ENCODE results near the gene LRRC66.

Gene LRRC66

DNA sequence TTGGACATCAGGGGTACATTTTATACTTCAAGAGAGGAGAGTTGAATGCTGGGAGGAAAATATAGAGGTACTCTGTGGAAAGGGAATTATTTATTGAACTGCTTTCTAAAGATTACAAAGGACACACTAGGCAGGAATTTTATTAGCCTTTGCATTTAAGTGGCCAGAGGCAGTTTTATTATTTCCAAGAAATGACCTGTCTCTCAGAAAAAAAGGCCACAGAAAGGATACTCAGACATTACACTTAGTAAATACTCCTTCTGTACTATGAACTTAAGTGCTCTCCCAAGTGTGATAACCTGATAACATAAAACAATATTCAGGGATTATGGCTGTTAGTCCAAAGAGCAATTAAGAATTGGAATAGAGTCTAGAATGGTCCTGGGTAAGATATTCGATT, 7.5 kb downstream of the LRRC66 start:
- DNase-seq = no peak

DNA sequence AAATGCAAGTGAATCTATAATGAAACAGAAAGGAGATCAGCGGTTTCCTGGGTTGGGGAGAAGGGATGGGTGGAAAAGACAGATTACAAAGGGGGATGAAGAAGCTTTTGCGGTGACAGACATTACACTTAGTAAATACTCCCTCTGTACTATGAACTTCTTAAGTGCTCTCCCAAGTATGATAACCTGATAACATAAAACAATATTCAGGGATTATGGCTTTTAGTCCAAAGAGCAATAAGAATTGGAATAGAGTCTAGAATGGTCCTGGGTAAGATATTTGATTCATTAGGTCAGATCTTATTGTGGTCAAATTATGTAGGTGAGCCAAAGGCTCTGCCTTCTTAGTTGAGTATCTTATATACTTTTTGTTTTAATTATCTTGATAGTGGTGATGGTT, 9.2 kb downstream of the LRRC66 start:
- no peak for DNase-seq

DNA sequence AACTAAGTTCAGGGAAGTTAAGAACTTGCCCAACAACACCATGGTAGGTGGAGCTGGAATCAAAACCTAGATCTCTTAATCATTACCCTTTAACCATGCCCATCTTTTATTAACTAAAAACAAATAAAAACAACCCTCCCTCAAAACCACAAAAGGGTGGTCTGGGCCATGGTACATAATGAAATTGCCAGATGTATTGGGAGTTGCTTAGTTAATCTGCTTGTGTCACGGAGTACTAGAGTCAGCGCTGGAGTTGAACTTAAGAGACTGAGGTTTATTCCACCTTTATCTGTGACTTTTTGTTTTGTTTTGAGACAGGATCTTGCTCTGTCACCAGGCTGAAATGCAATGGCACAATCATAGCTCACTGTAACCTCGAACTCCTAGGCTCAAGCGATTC, 13.3 kb downstream of the LRRC66 start:
- DNase-seq = no peak

DNA sequence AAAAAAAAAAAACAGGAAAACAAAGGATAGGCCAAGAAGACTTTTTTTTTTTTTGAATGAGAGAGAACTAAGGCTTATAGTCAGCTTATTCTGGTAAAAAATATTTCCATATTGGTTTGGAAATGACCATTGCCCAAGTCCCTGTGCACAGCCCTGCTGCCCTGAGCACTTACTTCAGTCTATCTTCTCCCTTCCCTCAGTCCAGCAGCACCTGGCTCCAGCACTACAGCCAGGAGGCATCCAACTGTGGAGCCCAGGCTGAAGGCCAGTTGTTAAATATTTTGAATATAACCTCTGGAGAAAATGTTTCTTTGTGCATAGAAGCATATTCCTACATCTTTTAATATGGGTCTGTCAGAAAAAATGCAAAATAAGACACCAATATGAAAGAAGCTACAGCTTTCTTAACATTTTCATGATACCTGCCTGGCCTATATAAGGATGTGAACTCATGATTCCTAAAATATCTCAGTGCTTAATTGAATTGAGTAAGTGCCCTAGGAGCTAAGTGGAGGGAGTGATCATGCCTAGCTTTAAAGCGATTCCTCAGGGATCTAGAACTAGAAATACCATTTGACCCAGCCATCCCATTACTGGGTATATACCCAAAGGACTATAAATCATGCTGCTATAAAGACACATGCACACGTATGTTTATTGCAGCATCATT, 14.4 kb downstream of the LRRC66 start:
- no peak for DNase-seq

DNA sequence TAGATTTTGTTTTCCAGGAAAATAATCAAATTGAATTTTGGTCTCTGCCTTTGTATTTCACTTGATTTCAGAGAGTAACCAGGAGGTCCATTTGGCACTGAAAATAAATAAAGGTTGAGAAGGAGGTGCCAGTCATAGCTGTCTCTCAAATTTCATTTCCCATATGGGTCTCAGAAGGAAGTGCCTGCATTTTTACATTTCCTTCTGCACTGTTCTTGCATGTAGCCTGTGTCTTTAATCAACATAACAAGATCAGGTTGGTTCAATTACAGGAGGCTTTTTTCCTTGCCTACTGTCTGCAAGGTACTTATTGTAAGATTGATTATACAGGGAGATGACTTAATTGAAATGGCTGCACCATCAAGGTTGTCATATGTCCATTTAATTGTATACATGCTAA, 15.7 kb downstream of the LRRC66 start:
- no peak for DNase-seq

DNA sequence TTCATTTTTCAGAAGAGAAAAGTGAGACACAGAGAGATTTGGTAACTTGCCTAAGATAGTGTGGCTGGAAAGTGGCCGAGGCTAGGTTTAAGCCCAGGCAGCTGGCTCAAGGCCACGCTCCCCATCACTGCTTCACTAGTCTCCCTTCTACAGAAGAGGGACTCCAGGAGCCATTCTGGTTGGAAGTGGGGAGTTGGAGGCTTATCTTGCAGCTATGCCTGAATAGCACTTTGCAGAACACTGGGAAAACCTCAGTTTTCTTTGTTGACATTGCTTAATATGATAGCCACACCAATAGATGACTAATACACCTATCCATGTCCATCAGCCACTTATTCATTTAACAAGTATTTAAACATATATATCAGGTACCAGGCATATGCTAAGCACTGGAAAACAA, 18.5 kb downstream of the LRRC66 start:
- no peak for DNase-seq

DNA sequence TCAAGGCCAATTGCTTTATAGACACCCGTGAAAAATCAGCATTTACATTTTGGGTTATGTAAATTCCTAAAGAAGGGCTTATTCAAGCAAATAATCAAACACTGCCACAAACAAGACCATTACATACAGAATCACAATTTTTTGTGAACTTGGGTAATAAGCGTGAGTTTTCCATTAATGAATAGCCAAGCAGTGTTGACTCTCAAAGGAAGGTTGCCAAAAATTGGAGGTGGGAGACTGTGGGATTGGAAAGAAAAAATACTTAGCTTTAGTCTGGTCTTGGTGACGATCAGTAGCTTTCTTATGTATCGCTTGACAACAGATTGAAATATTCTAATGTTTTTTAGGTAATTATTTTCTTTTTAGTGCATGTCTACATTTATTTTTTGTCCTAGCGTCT, 20.9 kb downstream of the LRRC66 start:
- DNase-seq = no peak

DNA sequence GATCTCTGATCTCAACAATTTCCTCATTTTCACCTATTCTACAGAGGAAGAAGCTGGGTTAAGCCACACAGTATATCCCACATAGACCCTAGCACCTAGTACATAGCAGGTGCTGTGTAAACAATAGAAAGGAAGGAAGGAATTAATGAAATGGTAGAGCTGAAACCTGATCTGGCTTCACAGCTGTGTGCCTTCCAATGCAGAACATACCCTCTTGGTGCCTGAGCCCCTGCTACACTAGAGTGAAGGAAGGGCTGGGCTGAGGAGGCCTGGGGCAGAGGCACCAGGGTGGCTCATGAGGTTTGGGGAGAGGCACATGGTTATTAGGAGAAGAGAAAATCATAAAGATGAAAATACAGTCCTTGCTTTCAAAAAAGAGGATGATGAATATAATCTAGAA, 21.3 kb downstream of the LRRC66 start:
- no peak for DNase-seq

DNA sequence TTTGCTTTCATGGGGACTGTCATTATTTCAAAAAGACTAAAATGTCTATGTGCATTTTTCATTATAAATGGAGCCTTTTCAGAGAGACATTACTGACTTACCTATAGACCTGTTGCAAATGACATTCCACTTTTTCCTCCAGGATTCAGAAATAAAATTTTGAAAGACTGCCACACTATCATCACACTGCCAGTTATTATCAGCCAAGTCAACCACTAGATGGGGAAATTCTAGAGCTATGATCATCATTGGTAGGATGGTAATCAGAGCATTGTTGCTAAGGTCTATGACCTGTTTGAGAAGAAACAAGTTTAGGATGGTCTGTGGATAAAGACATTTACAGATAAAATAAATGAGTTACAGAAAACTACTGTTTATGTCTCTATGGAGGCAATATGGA, 22.5 kb downstream of the LRRC66 start:
- no peak for DNase-seq

DNA sequence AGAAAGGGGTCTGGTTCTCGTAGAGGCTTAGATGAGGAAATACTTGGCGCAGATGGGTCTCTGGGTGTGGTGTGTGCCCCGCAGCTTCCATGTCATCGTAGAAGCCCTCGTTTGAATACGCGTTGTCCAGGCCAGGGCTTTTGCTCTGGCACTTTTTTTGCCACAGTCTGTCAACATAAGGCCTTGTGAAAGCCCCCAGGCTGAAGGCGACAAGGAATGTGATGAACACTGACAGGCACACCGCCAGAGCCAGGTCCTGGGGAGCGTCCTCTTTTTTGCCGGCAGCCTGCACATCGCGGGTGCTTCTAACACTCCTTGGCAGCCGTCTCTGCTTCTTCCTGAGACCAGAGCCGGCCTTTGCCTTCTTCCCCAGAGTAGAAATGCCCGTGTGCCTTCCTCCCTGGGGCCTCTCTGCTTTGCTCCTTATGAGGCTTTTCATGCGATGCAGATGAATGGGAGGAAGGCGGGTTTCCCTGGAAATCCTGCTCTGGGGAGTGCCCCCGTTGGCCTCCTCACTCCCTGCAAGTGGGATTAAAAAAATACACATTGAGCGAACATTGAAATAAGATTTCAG, 24.4 kb downstream of the LRRC66 start:
- no peak for DNase-seq

DNA sequence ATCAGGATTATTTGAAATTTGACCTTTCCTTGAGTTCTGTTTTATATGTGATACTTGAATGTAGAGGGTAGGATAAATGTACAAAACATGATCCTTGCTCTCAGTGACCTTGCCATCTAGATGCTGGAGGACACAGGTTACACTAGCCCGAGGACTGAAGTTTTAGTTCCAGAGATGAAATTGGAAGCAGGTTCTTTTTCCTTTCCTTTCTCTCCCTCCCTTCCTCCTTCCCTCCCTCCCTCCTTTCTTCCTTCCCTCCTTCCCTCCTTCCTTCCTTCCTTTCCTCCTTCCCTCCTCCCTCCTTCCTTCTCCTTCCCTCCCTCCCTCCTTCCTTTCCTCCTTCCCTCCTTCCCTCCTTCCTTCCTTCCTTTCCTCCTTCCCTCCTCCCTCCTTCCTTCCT, 54.3 kb downstream of the LRRC66 start:
- no peak for DNase-seq

DNA sequence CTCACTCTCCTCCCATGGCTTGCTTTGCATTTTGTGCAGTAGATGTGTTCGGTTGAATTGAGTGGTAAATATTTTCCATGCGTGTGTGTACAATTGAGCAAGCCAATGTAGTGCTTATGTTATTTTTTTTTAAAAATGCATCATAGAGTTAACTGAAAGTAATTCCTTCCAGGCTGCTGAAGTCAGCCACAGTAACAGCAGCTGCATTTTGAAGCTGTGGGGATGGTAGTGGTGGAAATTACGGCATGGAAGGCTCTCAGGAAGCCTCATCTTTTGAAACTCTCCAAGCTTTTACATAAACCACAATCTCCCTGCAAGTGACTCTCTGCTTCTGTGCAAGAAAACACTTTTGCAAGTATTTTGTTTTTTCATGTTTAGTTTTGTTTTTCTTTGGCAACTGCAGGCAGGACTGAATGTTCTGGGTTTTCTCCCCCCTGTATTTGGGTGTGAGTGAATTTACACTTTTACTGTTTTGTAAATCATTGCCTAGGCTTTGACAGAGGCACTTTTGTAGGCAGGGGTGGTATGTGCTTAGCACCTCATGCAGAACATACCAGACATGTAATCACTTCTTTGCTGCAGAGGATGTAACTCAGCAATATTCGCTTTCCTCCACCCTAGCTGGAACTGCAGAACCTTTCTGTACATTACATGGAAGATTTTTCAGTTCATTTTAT, 56.2 kb downstream of the LRRC66 start:
- no peak for DNase-seq

DNA sequence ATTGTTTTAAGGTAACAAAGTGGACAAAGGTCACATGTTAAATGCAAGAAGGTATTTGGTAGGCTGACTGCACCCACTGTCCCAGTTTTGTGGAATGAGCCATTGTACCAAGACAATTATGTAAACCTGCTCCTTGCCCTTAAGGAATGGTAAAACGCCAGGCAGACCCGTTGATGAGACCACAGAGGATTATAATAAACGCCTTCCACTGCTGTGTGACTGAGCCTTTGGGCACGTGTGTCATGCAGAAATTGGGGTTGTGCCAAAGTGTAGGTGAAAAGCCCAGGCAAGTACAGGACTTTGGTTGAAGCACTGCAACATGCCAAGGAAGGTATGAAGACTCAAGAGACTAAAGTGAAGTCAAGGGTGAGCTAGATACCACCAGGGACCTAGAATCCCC, 59.7 kb downstream of the LRRC66 start:
- DNase-seq = no peak

DNA sequence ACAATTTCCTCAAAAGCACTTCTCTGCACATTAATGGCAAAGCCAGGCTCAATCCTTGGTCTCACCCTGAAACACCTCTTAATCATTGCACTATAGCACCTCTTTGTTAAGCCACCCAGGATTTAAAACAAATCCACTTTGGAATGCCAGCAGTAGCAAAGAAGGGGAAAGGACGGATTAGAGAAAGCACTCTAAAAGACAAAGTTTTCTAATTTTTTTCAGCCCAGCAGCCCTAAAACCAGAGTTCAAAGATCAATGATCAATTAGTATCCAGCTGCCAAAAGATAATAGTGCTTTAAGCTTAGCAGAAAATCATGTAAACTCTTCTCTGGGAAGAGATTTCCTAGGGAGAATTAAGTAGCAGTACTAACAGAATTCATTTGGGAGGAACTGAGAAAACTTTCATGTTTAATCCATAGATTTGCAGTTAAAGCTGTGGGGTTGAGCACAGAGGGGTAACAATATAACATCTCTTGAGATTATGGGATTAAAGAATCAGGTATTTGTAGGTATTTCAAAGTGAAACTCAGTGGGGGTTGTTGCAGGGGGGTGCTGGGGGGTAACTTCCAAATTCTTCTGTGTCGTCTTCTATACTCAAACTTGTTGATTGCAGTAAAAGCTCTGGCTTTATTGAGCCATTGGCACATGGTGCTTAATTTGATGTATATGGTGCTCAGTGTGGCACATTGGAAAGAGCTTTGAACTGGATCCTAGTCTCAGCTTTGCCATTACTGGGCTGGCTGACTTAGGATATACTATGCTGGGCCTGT, 61.8 kb downstream of the LRRC66 start:
- no peak for DNase-seq
